GM19238 (cell line): ENCODE data around the gene ZBTB42.

ENCODE experiments used
- DNase-seq: peaks from one replicate; pipeline ENCODE4 v3.0.0; 2011; ENCODE audit warnings: low spot score; ENCODE audit not compliant: insufficient read length

The ZBTB42 gene

GRCh38 chr14:104782086-104782807 lies 18.7 kb upstream of the ZBTB42 start:
- DNase-seq: no peak

- DNase-seq: no peak
Observed at GRCh38 chr14:104782808-104783139, 18.1 kb upstream of the ZBTB42 start.

DNA sequence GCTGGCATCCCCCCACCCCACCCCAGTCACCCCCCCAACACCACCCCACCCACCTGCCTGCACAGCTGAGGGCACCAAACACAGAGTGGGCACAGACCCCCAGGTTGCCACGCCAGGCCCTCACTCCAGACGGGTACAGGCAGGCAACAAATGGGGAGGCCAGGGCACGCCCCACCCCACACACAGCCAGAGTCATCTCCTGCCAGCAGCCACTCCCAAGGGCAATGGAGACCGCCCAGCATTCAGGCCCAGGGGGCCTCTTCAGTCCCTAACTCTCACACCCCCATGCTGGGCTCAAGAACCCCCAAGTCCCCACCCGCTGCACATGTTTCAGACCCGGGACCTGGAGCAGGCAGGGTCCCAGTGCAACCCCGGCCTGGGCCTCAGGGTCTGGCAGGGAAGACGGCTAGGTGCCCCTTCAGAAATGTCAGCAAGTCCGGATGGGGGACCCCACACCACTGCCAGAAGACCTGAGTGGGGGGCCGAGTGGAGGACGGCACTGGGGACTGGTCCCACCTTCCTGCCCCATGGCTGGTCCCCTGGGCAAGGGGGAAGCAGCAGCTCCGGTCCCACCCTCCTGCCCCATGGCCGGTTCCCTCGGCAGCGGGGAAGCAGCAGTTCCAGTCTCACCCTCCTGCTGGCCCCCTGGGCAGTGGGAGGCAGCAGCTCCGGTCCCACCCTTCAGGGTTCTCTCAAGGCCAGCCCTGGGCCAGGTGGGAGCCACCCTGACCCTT lies 17.2 kb upstream of the ZBTB42 start:
- no peak for DNase-seq

DNA sequence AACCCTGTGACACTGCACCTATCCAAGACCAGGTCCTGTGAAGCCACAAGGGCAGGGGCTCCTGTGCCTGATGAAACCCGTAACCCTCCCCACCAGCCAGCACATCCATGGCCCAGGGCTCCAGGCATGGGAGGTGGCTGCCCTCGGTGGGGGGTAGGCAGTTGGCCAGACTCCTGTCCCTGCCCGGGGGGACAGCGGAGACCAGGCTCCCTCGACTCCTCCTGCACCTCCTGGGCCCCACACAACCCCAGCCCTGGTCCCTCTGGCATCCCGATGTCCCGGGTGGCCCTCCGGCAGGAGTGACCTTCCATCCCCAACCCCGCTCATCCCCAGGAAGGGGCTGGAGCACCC lies 16.7 kb upstream of the ZBTB42 start:
- no peak for DNase-seq

DNA sequence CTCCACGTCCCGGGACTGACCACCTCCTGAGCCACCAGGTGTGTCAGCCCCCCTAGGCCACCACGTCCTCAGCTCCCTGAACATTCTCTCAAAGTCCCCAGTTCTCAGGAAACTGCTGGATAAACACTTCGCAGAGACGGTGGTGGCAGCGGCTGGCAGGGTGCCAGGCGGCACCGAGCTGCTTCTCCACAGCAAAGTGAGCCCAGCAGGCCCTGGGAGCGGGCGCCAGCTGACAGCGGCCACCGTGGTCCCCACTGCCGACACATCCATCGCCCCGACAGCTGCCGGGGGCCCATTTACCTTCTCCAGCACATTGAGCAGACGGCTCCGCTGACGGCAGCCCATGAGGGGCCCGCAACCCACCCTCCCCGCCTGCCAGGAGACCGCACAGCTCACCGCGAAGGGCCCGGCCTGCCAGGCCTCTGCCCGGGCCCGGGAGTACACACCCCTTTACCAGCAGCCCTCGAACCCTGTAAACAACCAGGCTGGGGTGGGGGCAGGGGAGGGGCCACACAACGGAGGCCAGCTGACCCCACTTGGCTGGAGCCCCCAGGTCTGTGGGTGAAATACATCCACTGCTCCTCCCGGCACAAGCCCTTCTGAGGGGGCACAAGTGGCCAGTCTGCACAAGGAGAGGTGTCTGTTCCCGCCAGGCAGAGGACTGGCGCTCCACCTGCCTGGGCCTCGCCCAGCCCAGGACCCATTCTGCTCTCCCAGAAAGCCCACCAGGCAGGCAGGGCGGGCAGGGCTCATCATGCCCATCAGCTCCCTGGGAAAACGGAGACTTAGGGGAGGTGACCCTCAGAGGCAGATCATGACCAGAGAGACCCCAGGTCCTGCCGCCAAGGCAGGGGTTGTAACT lies 15.8 kb upstream of the ZBTB42 start:
- DNase-seq: no peak

GRCh38 chr14:104785708-104786080 lies 15.2 kb upstream of the ZBTB42 start:
- DNase-seq: no peak

GRCh38 chr14:104786091-104786586 lies 14.8 kb upstream of the ZBTB42 start:
- no peak for DNase-seq

GRCh38 chr14:104786726-104787675 lies 13.9 kb upstream of the ZBTB42 start:
- DNase-seq: no peak

GRCh38 chr14:104787736-104788135 lies 13.2 kb upstream of the ZBTB42 start:
- DNase-seq: no peak

GRCh38 chr14:104788161-104788818 lies 12.6 kb upstream of the ZBTB42 start:
- DNase-seq: no peak

- no peak for DNase-seq
Observed at GRCh38 chr14:104788873-104789663, 11.8 kb upstream of the ZBTB42 start.

GRCh38 chr14:104789752-104790743 lies 10.9 kb upstream of the ZBTB42 start:
- DNase-seq: no peak

GRCh38 chr14:104791425-104791824 lies 9.5 kb upstream of the ZBTB42 start:
- DNase-seq: no peak

GRCh38 chr14:104792101-104792884 lies 8.6 kb upstream of the ZBTB42 start:
- no peak for DNase-seq

DNA sequence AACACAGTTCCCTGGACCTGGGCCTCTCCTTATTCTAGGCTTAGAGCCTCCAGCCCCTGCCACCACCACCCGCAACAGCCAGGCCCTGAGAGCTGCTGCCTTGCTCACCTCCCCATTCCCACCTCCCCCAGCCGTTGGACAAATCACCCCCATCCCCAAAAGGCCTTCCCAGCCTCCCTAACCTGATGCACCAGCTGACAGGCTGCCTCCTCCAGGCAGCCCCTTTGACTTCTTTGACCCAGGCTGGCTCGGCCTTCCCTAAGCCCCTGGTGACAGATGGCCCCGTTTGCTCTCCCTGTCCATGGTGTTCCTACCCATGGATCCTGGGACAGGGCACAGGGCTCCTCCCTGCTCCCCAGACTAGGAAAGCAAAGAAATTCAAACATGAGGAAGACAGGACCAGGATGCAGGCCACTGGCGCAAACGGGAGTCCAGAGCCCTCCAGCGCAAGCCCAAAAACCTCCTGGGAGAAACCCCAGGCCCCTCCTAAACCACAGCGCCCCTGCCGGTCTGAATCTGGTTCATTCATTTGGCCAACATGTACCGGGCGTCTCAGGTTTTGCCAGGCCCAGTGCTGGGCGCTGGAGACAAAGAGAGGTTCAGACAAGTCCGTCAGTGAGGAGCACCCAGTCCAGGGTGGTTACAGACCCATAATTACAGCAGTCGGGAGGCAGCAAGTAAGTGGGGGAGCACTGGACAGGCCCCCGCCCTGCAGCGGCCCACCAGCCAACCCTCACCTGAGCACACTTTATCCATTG lies 7.8 kb upstream of the ZBTB42 start:
- no peak for DNase-seq

DNA sequence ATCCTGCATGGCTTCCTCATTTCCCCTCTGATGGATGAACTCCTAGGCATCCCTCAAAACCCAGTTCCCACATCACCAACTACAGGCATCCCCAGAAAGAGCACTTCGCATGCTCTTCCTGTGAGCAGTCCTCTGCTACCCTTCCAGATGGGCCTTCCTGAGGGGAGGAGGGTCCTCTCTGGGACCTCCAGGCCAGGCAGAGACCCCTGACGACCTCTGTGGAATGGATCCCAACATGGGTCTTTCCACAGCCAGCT lies 7.3 kb upstream of the ZBTB42 start:
- DNase-seq: no peak

DNA sequence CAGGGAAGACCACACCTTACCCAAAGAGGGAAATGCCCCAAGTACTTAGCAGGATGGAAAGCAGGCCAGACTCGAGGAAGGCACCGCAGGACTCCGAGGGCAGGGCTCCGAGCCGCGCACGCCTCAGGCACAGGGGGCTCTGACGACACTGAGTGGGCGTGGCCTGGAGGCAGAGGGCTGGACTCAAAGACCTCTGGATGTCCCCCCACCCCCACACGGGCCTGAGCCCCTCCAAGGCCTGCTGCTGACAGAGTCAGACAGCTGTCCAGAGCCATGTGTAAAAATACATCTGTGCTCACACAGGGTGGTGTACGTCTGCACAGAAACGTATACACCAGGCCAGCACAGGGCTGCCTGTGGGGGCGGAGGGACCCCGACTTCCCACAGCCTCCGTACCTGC lies 6.8 kb upstream of the ZBTB42 start:
- peak; percentile 70 for DNase-seq
